ENCODE measurements around the gene TOP3A.

The TOP3A gene

DNA sequence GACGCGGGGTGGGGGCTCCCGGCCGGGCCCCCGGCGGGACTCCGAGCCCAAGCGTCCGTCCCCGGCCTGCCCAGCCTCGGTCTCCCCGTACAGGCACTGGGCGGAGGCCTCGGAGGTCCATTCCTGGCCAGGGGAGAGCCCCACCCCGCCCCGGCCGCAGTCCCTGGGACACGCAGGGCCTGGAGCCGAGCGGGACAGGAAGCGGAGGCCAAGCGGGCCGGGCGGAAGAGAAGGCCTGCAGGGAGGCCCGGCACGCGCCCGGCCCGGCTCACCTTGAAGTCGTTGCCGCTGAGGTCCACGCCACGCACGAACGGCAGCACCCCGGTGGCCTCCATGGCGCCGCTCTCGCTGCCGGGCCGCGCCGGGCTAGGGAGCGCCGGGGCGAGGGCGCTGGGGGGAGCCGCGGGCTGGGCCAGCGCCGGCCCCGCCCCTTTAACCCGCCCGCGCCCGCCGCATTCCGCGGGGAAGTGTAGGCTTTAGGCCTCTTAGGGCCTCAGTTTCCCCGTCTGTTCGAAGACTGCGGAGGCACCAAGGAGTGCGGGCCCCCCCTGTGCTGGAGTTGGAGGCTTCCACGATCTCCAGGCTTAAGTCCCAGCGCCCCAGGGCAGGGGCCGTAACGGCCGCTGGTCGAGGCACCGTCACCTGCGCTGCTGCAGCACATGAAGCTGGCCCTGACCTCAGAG, 56.3 kb downstream of the TOP3A start, which contains the start of gene FLII:
Gene FLII, minus strand, starts transcription at position 383 of the 683 bp plus-strand sequence. Its CDS starts 48 bp downstream, at position 335.
- peak within 1 kb of the TSS; percentile 79 for H3K4me3 ChIP-seq (ENCODE audit: low read depth, low read length)
- TF ChIP-seq, protein P1, sequence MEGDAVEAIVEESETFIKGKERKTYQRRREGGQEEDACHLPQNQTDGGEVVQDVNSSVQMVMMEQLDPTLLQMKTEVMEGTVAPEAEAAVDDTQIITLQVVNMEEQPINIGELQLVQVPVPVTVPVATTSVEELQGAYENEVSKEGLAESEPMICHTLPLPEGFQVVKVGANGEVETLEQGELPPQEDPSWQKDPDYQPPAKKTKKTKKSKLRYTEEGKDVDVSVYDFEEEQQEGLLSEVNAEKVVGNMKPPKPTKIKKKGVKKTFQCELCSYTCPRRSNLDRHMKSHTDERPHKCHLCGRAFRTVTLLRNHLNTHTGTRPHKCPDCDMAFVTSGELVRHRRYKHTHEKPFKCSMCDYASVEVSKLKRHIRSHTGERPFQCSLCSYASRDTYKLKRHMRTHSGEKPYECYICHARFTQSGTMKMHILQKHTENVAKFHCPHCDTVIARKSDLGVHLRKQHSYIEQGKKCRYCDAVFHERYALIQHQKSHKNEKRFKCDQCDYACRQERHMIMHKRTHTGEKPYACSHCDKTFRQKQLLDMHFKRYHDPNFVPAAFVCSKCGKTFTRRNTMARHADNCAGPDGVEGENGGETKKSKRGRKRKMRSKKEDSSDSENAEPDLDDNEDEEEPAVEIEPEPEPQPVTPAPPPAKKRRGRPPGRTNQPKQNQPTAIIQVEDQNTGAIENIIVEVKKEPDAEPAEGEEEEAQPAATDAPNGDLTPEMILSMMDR (IDR thresholded peaks at IDR 0.05; ENCODE audit: borderline replicate concordance, insufficient read depth, low read depth, low read length): no peak

- peak overlapping the region; percentile 79 for H3K4me3 ChIP-seq (ENCODE audit: low read depth, low read length)
- TF ChIP-seq, protein P1 (IDR thresholded peaks at IDR 0.05; ENCODE audit: borderline replicate concordance, insufficient read depth, low read depth, low read length): no peak
Observed at GRCh38 chr17:18257982-18258355, 56.8 kb downstream of the TOP3A start.

- TF ChIP-seq, protein P1 (IDR thresholded peaks at IDR 0.05; ENCODE audit: borderline replicate concordance, insufficient read depth, low read depth, low read length): no peak
- peak overlapping the region; percentile 79 for H3K4me3 ChIP-seq (ENCODE audit: low read depth, low read length)
Observed at GRCh38 chr17:18257268-18257981, 57.4 kb downstream of the TOP3A start.

- H3K4me3 ChIP-seq (ENCODE audit: low read depth, low read length): no peak overlapping the region
- TF ChIP-seq, protein P1 (IDR thresholded peaks at IDR 0.05; ENCODE audit: borderline replicate concordance, insufficient read depth, low read depth, low read length): no peak
Observed at GRCh38 chr17:18256776-18257175, 58.0 kb downstream of the TOP3A start.

GRCh38 chr17:18256351-18256750, 58.4 kb downstream of the TOP3A start:
- TF ChIP-seq, protein P1 (IDR thresholded peaks at IDR 0.05; ENCODE audit: borderline replicate concordance, insufficient read depth, low read depth, low read length): no peak
- H3K4me3 ChIP-seq (ENCODE audit: low read depth, low read length): no peak overlapping the region

DNA sequence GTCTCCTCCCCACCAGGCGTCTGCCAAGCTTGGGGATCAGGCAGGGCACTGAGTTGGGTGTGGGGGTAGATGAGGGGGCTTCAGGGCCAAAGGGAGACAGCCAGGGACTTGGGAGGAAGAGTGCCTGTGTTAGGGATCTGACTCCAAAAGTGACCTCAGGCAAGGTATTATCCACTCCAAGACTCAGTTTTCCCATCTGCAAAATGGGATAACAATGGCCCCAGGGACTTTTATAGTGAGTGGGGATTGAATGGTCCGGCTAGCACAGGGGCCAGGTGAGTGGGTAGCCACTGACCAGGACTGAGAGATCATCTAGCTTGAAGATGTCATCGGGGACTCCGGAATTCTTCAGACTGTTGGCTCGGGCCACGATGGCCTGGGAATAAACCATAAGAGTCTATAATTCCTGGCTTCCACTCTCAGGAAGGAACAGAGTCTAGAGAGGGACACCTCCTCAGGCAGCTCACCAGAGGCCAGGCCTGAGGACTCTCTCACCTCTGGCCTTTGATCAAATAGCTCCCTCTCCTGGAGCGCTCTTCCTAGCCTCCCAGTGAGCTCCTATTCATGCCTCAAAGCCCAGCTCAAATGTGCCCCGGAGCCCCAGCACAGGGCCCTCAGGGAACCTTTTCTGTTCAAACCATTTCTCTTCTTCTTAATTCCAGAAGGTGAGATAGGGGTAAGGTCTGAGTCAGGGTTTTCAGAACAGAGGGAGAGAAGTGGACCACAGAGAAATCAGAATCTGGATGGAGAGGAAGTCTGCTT, 59.7 kb downstream of the TOP3A start:
- TF ChIP-seq, protein P1 (IDR thresholded peaks at IDR 0.05; ENCODE audit: borderline replicate concordance, insufficient read depth, low read depth, low read length): no peak
- no peak overlapping the region for H3K4me3 ChIP-seq (ENCODE audit: low read depth, low read length)

Data from GM12875 (cell line).